ENCODE data around the gene HOXB6.

Gene HOXB6

DNA sequence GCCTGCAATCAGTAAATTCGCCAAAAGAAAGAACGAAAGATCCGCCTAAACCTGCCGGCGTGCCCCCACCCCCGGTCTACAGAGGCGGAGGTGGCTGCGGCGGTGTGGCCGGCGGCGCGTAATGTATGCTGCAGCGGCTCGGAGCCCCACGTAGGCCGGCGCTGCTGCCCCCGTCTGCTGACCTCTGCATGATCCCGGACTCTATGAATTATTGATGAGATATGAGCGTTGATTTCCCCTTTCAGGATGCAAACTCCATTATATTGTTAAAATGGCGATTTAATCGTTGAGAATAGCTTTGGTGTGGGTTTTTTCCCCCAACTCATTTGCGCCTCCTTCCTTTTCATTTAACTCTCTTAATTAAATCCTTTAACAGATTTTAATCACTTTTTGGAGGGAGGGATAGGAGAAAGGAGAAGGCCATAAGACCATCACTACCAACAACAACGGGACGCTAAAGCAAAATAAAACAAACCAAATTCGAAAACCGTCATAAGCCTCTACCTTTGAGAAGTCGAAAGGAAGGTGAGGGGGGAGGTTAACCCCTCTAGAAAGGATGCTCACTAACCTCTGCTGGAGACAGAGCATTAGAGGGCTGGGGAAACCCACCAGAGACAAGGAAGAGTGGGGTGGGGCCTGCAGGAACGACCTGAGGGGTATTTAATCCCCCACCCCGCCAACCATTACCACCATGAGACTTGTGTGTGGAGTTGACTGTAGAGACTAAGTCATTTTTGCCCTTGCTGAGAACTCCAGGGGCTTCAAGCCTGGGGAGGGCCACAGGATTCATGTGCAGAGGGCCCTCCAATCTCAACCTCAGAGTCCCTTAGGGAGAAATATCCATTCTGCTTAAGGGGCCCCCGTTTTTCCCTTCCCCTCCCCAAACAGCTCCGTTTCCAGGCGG lies 18.2 kb downstream of the HOXB6 start:
- Histone ChIP-seq H3K9ac (ENCODE audit: low read depth, low read length) (no peak overlapping the region), H3K4me3 (ENCODE audit: low read length) (no peak overlapping the region), H3K27me3 (ENCODE audit: insufficient read depth, low read length) (peaks cover 100% of the 10 kb centered on the region), H3K4me1 (ENCODE audit: insufficient read depth, low read length) (no peaks in the 10 kb centered on the region), H3K36me3 (ENCODE audit: insufficient read depth, low read depth, low read length) (no peaks in the 10 kb centered on the region), H3K27ac (ENCODE audit: low read length) (no peak overlapping the region), H3K9me3 (ENCODE audit: insufficient read depth, low read depth, low read length) (peaks cover 7% of the 10 kb centered on the region; the same call in 1 of the 2 replicates)

DNA sequence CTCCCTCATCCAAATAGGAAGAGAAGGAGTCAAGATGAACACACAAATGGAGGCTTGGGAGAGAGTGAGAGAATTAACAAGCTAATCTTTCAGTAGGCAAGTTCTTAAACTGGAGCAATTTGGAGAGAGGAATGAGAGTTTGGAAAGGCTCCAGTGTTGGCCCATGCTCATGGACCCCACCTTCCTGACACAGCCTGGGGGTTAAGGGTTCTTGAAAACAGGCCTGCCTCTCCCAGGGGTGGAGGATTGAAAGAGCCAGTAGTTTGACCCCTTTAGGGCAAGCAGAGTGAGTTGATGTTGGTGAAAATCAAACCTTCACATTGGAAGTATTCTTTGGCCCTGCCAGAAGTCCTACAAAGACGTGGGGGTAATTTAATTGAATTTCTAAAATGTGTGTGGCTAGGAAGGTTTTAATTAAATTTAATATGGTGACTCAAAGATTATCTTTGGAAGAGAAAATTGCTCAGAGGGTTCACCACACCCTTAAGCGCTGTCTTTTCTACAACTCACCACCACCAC lies 20.5 kb downstream of the HOXB6 start:
- no peak overlapping the region for H3K9ac ChIP-seq (ENCODE audit: low read depth, low read length)
- peaks cover 100% of the 10 kb centered on the region for H3K27me3 ChIP-seq (ENCODE audit: insufficient read depth, low read length)

DNA sequence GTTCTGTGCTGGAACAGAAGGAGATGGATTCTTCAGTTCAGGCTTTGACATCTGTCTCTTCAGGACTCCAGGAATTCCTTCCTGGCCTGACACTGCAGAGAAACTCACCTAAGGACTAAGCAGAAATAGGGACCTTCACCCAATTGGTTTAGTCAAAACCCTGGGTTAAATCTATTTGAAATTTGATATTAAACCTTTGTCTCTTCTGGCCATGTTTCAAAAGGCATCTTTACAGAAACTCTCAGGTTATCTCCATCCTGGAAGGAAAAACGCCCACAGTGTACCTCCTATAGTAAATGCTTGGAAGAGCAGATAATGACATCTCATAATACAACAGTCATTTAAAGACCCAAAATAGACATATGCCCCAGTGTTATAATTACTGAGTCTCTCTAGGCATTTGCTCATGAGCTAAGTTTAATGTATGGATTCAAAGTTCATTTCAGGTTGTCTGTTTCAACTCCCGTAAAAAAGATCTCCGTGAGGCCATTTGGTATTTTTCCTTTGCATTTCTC lies 21.0 kb downstream of the HOXB6 start:
- no peak overlapping the region for H3K4me3 ChIP-seq (ENCODE audit: low read length)
- H3K36me3 ChIP-seq (ENCODE audit: insufficient read depth, low read depth, low read length): no peaks in the 10 kb centered on the region
- peaks cover 100% of the 10 kb centered on the region for H3K27me3 ChIP-seq (ENCODE audit: insufficient read depth, low read length)
- no peak overlapping the region for H3K27ac ChIP-seq (ENCODE audit: low read length)
- no peaks in the 10 kb centered on the region for H3K4me1 ChIP-seq (ENCODE audit: insufficient read depth, low read length)
- peaks cover 7% of the 10 kb centered on the region; the same call in 1 of the 2 replicates for H3K9me3 ChIP-seq (ENCODE audit: insufficient read depth, low read depth, low read length)
- H3K9ac ChIP-seq (ENCODE audit: low read depth, low read length): no peak overlapping the region

More for the DNA sequence above, 20.5 kb downstream of the HOXB6 start:
- Histone ChIP-seq H3K9me3 (ENCODE audit: insufficient read depth, low read depth, low read length) (peaks cover 7% of the 10 kb centered on the region; the same call in 1 of the 2 replicates), H3K36me3 (ENCODE audit: insufficient read depth, low read depth, low read length) (no peaks in the 10 kb centered on the region), H3K27ac (ENCODE audit: low read length) (no peak overlapping the region), H3K4me3 (ENCODE audit: low read length) (no peak overlapping the region), H3K4me1 (ENCODE audit: insufficient read depth, low read length) (no peaks in the 10 kb centered on the region)

DNA sequence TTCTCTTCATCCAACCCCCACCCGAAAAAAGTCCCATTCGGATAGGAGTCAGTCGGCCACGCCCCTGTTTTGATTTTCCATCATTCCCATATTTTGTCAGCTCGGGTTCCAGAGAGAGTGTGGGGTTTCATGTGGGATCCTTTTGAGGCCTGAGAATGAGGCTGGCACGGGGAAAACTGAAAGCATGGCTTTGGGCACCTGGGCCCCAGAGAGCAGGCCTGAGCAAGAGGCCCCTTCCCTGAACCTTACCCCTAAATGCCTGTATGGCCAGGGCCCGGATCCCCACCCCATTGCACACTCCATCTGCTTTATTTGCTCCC lies 22.1 kb downstream of the HOXB6 start:
- peaks cover 7% of the 10 kb centered on the region; the same call in 1 of the 2 replicates for H3K9me3 ChIP-seq (ENCODE audit: insufficient read depth, low read depth, low read length)
- H3K4me3 ChIP-seq (ENCODE audit: low read length): no peak overlapping the region
- H3K36me3 ChIP-seq (ENCODE audit: insufficient read depth, low read depth, low read length): no peaks in the 10 kb centered on the region
- H3K27ac ChIP-seq (ENCODE audit: low read length): no peak overlapping the region
- no peak overlapping the region for H3K9ac ChIP-seq (ENCODE audit: low read depth, low read length)
- H3K4me1 ChIP-seq (ENCODE audit: insufficient read depth, low read length): no peaks in the 10 kb centered on the region
- peaks cover 100% of the 10 kb centered on the region for H3K27me3 ChIP-seq (ENCODE audit: insufficient read depth, low read length)

DNA sequence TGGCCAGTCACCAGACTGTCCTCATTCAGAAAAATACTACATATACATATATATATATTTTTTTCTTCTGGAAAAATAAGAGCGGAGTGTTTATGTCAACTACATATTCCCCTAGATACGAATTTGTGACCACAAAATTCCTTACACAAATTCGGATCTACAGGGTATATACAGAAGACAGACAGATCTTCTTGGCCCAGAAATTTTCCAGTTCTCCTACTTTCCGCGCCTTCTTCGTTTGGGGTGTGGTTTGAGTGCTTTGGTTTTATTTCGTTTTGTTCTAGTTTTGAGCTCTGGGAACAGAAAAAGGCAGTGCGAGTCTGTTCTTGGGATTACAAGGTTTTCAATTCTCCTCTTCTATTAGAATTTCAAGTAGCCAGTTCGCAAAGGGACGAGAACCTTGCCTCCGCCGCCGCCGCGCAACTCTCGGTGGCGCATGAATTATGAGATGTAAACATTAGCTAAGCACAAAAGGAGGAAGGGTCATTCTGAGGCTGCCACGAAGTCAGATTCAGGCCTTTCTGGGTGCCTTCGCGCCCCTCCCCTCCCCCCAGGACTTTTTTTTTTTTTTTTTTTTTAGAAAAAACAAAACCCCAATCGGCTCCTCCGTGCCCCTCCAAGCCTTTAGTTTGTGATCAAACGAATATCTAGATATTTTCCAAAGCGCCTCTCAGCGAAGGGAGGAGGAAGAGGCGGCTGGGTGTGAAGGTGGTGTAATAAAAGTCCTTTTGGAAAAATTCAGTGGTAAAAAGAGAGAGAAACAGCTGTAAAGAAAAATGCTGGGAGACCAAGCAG lies 24.8 kb downstream of the HOXB6 start:
- Histone ChIP-seq H3K9ac (ENCODE audit: low read depth, low read length) (no peak overlapping the region), H3K36me3 (ENCODE audit: insufficient read depth, low read depth, low read length) (no peaks in the 10 kb centered on the region), H3K27me3 (ENCODE audit: insufficient read depth, low read length) (peaks cover 100% of the 10 kb centered on the region), H3K27ac (ENCODE audit: low read length) (no peak overlapping the region), H3K4me3 (ENCODE audit: low read length) (no peak overlapping the region), H3K9me3 (ENCODE audit: insufficient read depth, low read depth, low read length) (peaks cover 4% of the 10 kb centered on the region; the same call in 1 of the 2 replicates), H3K4me1 (ENCODE audit: insufficient read depth, low read length) (no peaks in the 10 kb centered on the region)

DNA sequence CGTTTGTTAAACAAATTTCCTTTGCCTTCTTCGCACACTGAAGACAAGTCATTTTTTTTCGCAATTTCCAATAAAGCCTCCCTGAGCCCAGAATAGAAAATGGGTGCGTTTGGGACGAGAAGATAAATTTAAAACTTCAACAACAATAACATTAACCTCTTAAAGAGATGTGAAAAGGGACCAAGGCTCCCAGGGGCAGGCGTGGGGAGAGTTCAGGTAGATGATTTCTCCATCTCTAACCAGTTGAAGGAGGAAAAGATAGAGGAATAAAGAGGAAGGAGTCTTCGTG lies 25.4 kb downstream of the HOXB6 start:
- H3K4me1 ChIP-seq (ENCODE audit: insufficient read depth, low read length): no peaks in the 10 kb centered on the region
- H3K9me3 ChIP-seq (ENCODE audit: insufficient read depth, low read depth, low read length): peaks cover 4% of the 10 kb centered on the region; the same call in 1 of the 2 replicates
- H3K36me3 ChIP-seq (ENCODE audit: insufficient read depth, low read depth, low read length): no peaks in the 10 kb centered on the region
- H3K9ac ChIP-seq (ENCODE audit: low read depth, low read length): no peak overlapping the region
- H3K27ac ChIP-seq (ENCODE audit: low read length): no peak overlapping the region
- peaks cover 100% of the 10 kb centered on the region for H3K27me3 ChIP-seq (ENCODE audit: insufficient read depth, low read length)
- no peak overlapping the region for H3K4me3 ChIP-seq (ENCODE audit: low read length)

DNA sequence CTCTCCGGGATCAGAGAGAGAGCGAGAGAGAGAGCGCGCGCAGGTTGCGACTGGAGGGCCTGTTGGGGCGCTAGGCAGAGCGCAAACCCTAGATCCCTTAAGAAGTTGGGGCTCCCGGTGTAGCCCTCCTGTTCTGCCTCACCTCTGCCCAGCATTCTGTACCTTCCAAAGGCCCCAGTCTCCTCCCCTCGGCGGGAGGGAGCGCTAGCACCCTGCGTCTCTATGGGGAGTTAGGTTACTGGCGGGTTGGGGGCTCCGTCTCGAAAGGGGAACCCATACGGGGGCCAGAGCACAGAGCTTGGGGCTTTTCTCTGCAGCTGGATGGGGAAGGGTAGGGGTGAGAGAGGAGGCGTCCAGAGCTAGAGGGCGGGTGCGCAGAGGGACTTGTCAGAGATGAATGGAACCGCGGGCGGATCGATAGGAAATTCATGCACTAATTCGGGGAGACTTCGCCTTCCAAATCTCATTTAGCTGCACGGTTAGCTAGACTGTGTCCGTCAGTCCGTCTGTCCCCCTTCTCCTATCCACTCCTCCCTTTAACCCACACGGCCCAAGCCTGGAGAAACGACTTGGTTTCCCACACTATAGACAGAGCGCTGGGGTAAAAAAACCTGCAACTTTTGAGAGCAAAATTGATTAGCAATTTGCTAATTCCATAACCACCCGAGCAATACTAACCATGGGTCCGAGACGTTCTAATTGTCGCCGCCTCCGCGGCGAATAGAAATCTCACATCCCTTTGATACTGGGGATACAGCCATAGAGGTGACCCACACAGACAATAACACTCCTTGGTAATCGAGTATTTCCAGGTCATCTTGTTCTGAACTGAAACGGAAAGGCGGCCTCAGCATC lies 25.9 kb downstream of the HOXB6 start:
- Histone ChIP-seq H3K4me3 (ENCODE audit: low read length) (no peak overlapping the region), H3K4me1 (ENCODE audit: insufficient read depth, low read length) (no peaks in the 10 kb centered on the region), H3K9ac (ENCODE audit: low read depth, low read length) (no peak overlapping the region), H3K27me3 (ENCODE audit: insufficient read depth, low read length) (peaks cover 100% of the 10 kb centered on the region), H3K27ac (ENCODE audit: low read length) (no peak overlapping the region), H3K9me3 (ENCODE audit: insufficient read depth, low read depth, low read length) (peaks cover 4% of the 10 kb centered on the region; the same call in 1 of the 2 replicates), H3K36me3 (ENCODE audit: insufficient read depth, low read depth, low read length) (no peaks in the 10 kb centered on the region)

DNA sequence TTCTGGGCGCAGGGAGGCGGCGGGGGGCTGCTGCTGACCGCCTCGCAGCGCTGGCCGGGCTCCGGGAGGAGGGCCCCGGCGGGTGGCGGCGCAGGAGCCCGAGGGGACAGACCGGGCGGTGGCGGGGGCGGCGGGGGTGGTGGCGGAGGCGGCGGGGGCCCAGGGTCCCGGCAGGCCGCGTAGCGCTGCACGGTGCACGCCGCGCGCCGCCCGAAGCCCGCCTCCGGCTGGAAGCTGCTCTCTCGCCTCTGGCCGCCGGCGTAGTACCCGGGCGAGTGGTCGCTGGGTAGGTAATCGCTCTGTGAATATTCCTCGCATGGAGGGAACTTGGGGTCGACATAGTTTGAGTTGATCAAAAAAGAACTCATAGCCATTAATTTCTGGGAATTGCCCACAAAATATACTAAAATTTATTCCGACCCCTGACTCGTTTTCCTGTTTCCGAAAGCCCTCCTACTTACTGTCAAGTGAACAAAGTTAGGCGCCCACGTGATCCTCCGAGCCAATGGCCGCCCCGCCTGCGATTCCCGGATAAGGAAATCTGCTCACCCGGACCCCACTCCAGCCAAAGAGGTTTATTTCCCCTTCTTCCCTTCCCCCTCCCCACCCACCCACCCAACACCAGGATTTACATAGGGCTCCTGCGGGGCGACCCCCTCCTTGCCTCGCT lies 26.7 kb downstream of the HOXB6 start, which contains the start of gene HOXB4:
HOXB4 (minus strand) TSS at position 405 of the 670 bp plus-strand sequence; CDS start at position 374, 31 bp downstream.
- H3K36me3 ChIP-seq (ENCODE audit: insufficient read depth, low read depth, low read length): no peaks in the 10 kb centered on the region
- H3K4me1 ChIP-seq (ENCODE audit: insufficient read depth, low read length): no peaks in the 10 kb centered on the region
- peaks cover 100% of the 10 kb centered on the region for H3K27me3 ChIP-seq (ENCODE audit: insufficient read depth, low read length)
- H3K9me3 ChIP-seq (ENCODE audit: insufficient read depth, low read depth, low read length): peaks cover 4% of the 10 kb centered on the region; the same call in 1 of the 2 replicates
- no peak within 1 kb of the TSS for H3K4me3 ChIP-seq (ENCODE audit: low read length)
- no peak within 1 kb of the TSS for H3K9ac ChIP-seq (ENCODE audit: low read depth, low read length)
- no peak within 1 kb of the TSS for H3K27ac ChIP-seq (ENCODE audit: low read length)

DNA sequence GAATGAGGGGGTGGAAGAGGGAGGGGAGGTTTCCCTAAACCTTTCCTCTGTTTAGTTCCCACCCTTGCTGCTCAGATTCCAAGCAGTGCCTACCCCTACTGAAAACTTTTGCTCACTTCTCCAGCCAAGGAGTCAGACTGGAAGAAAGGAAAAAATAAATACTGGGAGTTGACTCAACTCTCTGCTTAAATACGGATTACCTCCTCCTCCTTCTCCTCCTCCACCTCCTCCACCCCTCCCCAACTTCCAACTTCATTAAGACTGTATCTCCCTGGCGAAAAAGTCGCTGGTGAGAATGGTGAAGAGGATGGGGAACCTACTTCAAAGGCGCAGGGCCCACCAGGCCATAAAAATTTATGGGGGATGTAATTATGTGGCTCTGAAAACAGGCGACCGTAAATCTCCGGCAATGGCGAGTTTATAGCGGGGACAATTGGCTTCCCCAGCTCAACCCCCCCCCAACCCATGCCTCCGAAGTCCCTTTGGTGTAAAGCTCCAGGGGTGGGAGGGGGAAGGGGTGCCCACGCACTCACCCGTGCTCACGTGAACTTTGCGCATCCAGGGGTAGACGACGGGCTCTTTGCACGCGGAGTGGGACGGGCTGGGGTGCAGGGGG lies 27.3 kb downstream of the HOXB6 start:
- H3K4me1 ChIP-seq (ENCODE audit: insufficient read depth, low read length): no peaks in the 10 kb centered on the region
- H3K36me3 ChIP-seq (ENCODE audit: insufficient read depth, low read depth, low read length): no peaks in the 10 kb centered on the region
- no peak overlapping the region for H3K4me3 ChIP-seq (ENCODE audit: low read length)
- H3K9ac ChIP-seq (ENCODE audit: low read depth, low read length): no peak overlapping the region
- peaks cover under 1% of the 10 kb centered on the region; the same call in 1 of the 2 replicates for H3K9me3 ChIP-seq (ENCODE audit: insufficient read depth, low read depth, low read length)
- no peak overlapping the region for H3K27ac ChIP-seq (ENCODE audit: low read length)
- peaks cover 100% of the 10 kb centered on the region for H3K27me3 ChIP-seq (ENCODE audit: insufficient read depth, low read length)

DNA sequence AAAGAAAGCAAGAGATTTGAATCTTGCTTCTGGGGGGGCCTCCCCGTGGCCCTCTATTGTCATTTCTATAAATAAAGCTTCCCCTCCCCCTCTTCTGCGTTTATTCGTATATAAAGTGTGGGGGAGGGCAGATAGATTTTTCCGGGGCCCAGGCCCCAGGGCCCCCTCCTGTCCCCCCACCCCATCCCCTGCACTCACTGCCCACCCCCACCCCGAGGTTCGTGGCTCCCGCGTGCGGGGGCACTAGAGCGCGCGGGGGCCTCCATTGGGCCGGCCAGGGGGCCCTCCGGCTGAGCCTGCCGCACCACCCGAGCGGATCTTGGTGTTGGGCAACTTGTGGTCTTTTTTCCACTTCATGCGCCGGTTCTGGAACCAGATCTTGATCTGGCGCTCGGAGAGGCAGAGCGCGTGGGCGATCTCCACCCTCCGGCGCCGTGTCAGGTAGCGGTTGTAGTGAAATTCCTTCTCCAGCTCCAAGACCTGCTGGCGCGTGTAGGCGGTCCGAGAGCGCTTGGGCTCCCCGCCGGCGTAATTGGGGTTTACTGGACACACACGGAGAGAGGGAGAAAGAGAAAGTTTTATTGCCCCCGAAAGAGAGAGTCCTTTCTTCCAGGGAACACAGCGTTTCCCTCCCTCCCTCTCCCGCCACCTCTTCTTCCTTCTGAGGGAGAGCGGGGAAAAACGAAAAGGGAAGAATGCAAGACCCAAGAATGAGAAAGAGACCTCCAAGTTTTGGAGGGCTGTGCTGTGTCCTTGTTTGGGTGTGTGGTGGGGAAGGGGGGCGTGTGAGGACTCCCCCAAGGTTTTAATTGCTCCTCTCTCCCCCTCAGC lies 28.1 kb downstream of the HOXB6 start:
- Histone ChIP-seq H3K27ac (ENCODE audit: low read length) (no peak overlapping the region), H3K27me3 (ENCODE audit: insufficient read depth, low read length) (peaks cover 100% of the 10 kb centered on the region), H3K4me3 (ENCODE audit: low read length) (no peak overlapping the region), H3K9me3 (ENCODE audit: insufficient read depth, low read depth, low read length) (no peaks in the 10 kb centered on the region; the same call in 1 of the 2 replicates), H3K9ac (ENCODE audit: low read depth, low read length) (no peak overlapping the region), H3K36me3 (ENCODE audit: insufficient read depth, low read depth, low read length) (no peaks in the 10 kb centered on the region), H3K4me1 (ENCODE audit: insufficient read depth, low read length) (no peaks in the 10 kb centered on the region)

Measured in iPS-20b (cell line).